Gastroesophageal sphincter (tissue), 4 donors: ENCODE data around the gene SNX32. TPM values are rescaled to one million over a fixed set of nuclear protein-coding genes. Genes with fewer than 3 reads are reported as not detected.

Experiments used
- ATAC-seq: fragments of 150-250 bp; one replicate; pipeline ENCODE4 v1.9.1; 2016; ENCODE audit warnings: mild to moderate bottlenecking, moderate library complexity
- H3K27ac ChIP-seq, 4 donors: fragments of 200-600 bp; sonication (generic) in 3 of 4; 1 replicate in 3 of 4; 2 replicates in 1 of 4; pipeline ENCODE4 v1.5.1; 2016 to 2019
- H3K27me3 ChIP-seq: fragments of 200-600 bp; sonication (generic); one replicate; pipeline ENCODE4 v1.5.1; 2019
- H3K36me3 ChIP-seq, 2 donors: fragments of 200-600 bp; sonication (generic); one replicate each; pipeline ENCODE4 v1.5.1; 2019; ENCODE audit warnings: control low read depth in 1 of 2
- H3K4me1 ChIP-seq, 3 donors: fragments of 200-600 bp; sonication (generic); 1 replicate in 2 of 3; 2 replicates in 1 of 3; pipeline ENCODE4 v1.5.1; 2016 to 2019; ENCODE audit warnings: control low read depth in 2 of 3
- H3K4me3 ChIP-seq, 2 donors: fragments of 200-600 bp; sonication (generic); one replicate each; pipeline ENCODE4 v1.5.1; 2019; ENCODE audit warnings: mild to moderate bottlenecking in 1 of 2, moderate library complexity in 1 of 2
- H3K9me3 ChIP-seq, 3 donors: fragments of 200-600 bp; sonication (generic); one replicate each; pipeline ENCODE4 v1.5.1; 2017 to 2019; ENCODE audit warnings: control low read depth in 2 of 3
- CTCF ChIP-seq, 4 experiments: fragments of 200-600 bp in 2 of 4; fragments of 450-650 bp in 2 of 4; sonication (generic) in 1 of 4; IDR thresholded peaks; one replicate each; pipeline ENCODE4 v1.5.1; 2017 to 2019; ENCODE audit warnings: antibody characterized with exemption in 4 of 4, mild to moderate bottlenecking in 2 of 4, moderate library complexity in 2 of 4
- EP300 ChIP-seq: sonication (generic); formaldehyde crosslinking; IDR thresholded peaks from one replicate; pipeline ENCODE4 v1.6.1; 2017; ENCODE audit warnings: antibody characterized with exemption, mild to moderate bottlenecking
- POLR2A ChIP-seq, 2 donors: fragments of 450-650 bp; IDR thresholded peaks; one replicate each; pipeline ENCODE4 v1.6.1; 2017; ENCODE audit warnings: antibody characterized with exemption in 2 of 2, mild to moderate bottlenecking in 2 of 2, moderate library complexity in 1 of 2
- POLR2AphosphoS5 ChIP-seq: sonication (generic); formaldehyde crosslinking; IDR thresholded peaks from one replicate; pipeline ENCODE4 v1.6.1; 2017; ENCODE audit warnings: antibody characterized with exemption
- WGBS, 2 donors: methylation state at CpG; one replicate each; pipeline ENCODE4 v1.1.5; 2018; ENCODE audit warnings: low coverage in 1 of 2; 5-methylcytosine and 5-hydroxymethylcytosine counted together
- total RNA-seq, 4 donors: library from RNA; depleted of rRNA; stranded (reverse); fragments of >200 nt; gene quantifications; one replicate each; pipeline ENCODE4 v1.1.0, GENCODE V29; 2016

Gene SNX32
- total RNA-seq, 4 donors from 2014 or later: 0.13 TPM; not detected in 3

GRCh38 chr11:65899356-65900124, 65.8 kb downstream of the SNX32 start:
- WGBS, 2 donors: 0% methylated on average over 3 of the region's 78 CpGs; no CpG with 5 or more reads in 1 of the 2 donors

DNA sequence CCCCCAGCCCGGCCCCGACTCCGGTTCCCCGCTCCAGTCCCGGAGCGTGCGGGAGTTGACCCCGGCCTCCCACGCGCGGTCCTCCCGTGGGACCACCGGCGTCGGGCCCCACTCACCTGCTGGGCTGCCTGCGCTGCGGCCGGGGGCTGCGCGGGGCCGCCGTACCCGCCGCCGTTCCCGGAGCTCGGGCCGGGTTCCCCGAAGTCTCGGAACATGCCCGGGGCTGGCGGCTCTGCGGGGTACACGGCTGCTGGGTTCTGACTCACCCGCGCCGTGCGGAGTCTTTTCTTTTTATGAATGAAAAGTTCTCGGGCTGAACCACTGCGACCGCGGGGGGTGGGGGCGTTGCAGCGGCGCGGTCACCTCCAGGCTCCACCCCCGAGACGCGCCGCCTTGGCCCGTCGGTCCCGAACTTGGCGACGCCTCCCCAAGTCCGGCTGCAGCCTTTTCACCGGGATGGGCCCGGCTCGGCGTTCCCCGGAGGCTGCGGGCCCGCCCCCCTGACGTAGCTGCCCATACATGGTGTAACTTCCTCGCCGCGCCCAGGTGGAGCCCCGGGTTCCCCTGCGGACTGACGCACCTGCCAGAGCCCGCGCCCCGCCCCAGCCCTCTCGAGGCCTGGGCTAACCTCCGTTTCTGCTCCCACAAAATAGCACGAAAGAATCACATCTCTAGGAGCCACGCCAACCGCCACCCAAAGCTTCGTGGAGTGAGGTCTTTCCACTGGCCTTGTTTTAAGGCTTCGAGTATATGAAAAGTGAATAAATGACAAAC, 66.5 kb downstream of the SNX32 start, which contains the start of gene FOSL1:
TSS of gene FOSL1 (minus strand) at position 264 of the 774 bp plus-strand sequence. CDS start at position 215, 49 bp downstream.
- H3K4me3 ChIP-seq: peak within 1 kb of the TSS; percentile 43 to 69
- H3K4me1 ChIP-seq: peaks cover 0 to 21% (median 7%) of the 10 kb centered on the region in 3 donors
- peak within 1 kb of the TSS in 3 of 4 donors; percentile 65 to 78 (median 70) for H3K27ac ChIP-seq
- peak; percentile 92 for ATAC-seq
- TF ChIP-seq POLR2A (IDR thresholded peaks at IDR 0.05) (peak; percentile 50 to 84), EP300 (no peak), CTCF (IDR thresholded peaks at IDR 0.05) (no peak), POLR2AphosphoS5 (peak; percentile 84)
- WGBS, 2 donors: 0 to 21% methylated on average over 1 to 6 of the region's 80 CpGs
- no peaks in the 10 kb centered on the region for H3K36me3 ChIP-seq
- no peaks in the 10 kb centered on the region for H3K9me3 ChIP-seq
- peaks cover 13% of the 10 kb centered on the region for H3K27me3 ChIP-seq

More at GRCh38 chr11:65899356-65900124, 65.8 kb downstream of the SNX32 start:
- Histone ChIP-seq H3K36me3 (no peaks in the 10 kb centered on the region), H3K27ac (peak overlapping the region in 3 of 4 donors; percentile 65 to 78 (median 70)), H3K4me1 (peaks cover 0 to 21% (median 7%) of the 10 kb centered on the region in 3 donors), H3K27me3 (peaks cover 13% of the 10 kb centered on the region), H3K4me3 (peak overlapping the region; percentile 43 to 69), H3K9me3 (no peaks in the 10 kb centered on the region)
- TF ChIP-seq EP300 (no peak), POLR2AphosphoS5 (peak; percentile 60), CTCF (IDR thresholded peaks at IDR 0.05) (no peak), POLR2A (IDR thresholded peaks at IDR 0.05) (no peak)
- ATAC-seq: peak; percentile 64

- peak overlapping the region in 3 of 4 donors; percentile 65 to 78 (median 70) for H3K27ac ChIP-seq
- whole genome bisulfite sequencing, 2 donors: 45 to 74% methylated on average over 2 to 9 of the region's 11 CpGs
Measured at GRCh38 chr11:65900899-65901180, 67.1 kb downstream of the SNX32 start.

GRCh38 chr11:65903068-65903481, 69.3 kb downstream of the SNX32 start:
- H3K4me3 ChIP-seq: no peak overlapping the region
- H3K27ac ChIP-seq: no peak overlapping the region
- peaks cover 13% of the 10 kb centered on the region for H3K27me3 ChIP-seq
- no peak for ATAC-seq
- no peak for TF ChIP-seq CTCF (IDR thresholded peaks at IDR 0.05)
- TF ChIP-seq POLR2AphosphoS5: no peak
- TF ChIP-seq POLR2A (IDR thresholded peaks at IDR 0.05): no peak
- no peak for TF ChIP-seq EP300
- no peaks in the 10 kb centered on the region for H3K36me3 ChIP-seq
- H3K4me1 ChIP-seq: peaks cover 0 to 21% (median 7%) of the 10 kb centered on the region in 3 donors
- WGBS, 2 donors: 50% methylated on average over 2 of the region's 5 CpGs; no CpG with 5 or more reads in 1 of the 2 donors
- no peaks in the 10 kb centered on the region for H3K9me3 ChIP-seq

More at GRCh38 chr11:65900899-65901180, 67.1 kb downstream of the SNX32 start:
- Histone ChIP-seq H3K27me3 (peaks cover 13% of the 10 kb centered on the region), H3K4me1 (peaks cover 0 to 21% (median 7%) of the 10 kb centered on the region in 3 donors), H3K4me3 (peak overlapping the region in 1 of 2 donors; percentile 69), H3K36me3 (no peaks in the 10 kb centered on the region), H3K9me3 (no peaks in the 10 kb centered on the region)
- no peak for ATAC-seq
- TF ChIP-seq CTCF (IDR thresholded peaks at IDR 0.05) (no peak), EP300 (no peak), POLR2A (IDR thresholded peaks at IDR 0.05) (no peak), POLR2AphosphoS5 (no peak)

Other genes starting within 250 kb of the SNX32 start
- 1 to 10 TPM in 1 of 4 donors, under 1 TPM in 2, not detected in 1; 0.40 to 1.5 (median 0.93) TPM for gene KCNK7, start 238.2 kb upstream of the SNX32 start, total RNA-seq
- gene MAP3K11, start 219.7 kb upstream of the SNX32 start, total RNA-seq: 10 to 100 TPM; 20.5 to 35.3 (median 28.0) TPM
- gene PCNX3, start 218.2 kb upstream of the SNX32 start, total RNA-seq: 10 to 100 TPM; 15.9 to 40.1 (median 19.3) TPM
- gene SIPA1, start 195.9 kb upstream of the SNX32 start, total RNA-seq: 10 to 100 TPM; 32.9 to 45.0 (median 38.3) TPM
- 10 to 100 TPM; 47.3 to 78.8 (median 63.9) TPM for gene RELA, start 171.0 kb upstream of the SNX32 start, total RNA-seq
- gene KAT5, start 121.7 kb upstream of the SNX32 start, total RNA-seq: 10 to 100 TPM; 49.7 to 84.9 (median 81.6) TPM
- 100 to 1,000 TPM in 2 of 4 donors, 10 to 100 TPM in 2; 69.0 to 196 (median 96.3) TPM for gene RNASEH2C, start 113.2 kb upstream of the SNX32 start, total RNA-seq
- gene AP5B1, start 53.0 kb upstream of the SNX32 start, total RNA-seq: 10 to 100 TPM; 11.2 to 23.4 (median 15.7) TPM
- gene OVOL1, start 46.9 kb upstream of the SNX32 start, total RNA-seq: under 1 TPM in 1 of 4 donors, not detected in 3; 0.62 TPM
- 100 to 1,000 TPM; 559 to 895 (median 639) TPM for gene CFL1, start 24.2 kb downstream of the SNX32 start, total RNA-seq
- gene MUS81, start 26.5 kb downstream of the SNX32 start, total RNA-seq: 10 to 100 TPM; 37.2 to 71.7 (median 60.8) TPM
- 10 to 100 TPM; 55.6 to 92.8 (median 81.2) TPM for gene EFEMP2, start 38.8 kb downstream of the SNX32 start, total RNA-seq
- gene CTSW, start 45.9 kb downstream of the SNX32 start, total RNA-seq: 1 to 10 TPM in 1 of 4 donors, under 1 TPM in 2, not detected in 1; 0.52 to 3.6 (median 0.94) TPM
- 10 to 100 TPM; 35.2 to 62.3 (median 54.6) TPM for gene FIBP, start 54.5 kb downstream of the SNX32 start, total RNA-seq
- 100 to 1,000 TPM in 1 of 4 donors, 10 to 100 TPM in 3; 68.7 to 111 (median 77.7) TPM for gene CCDC85B, start 56.7 kb downstream of the SNX32 start, total RNA-seq
- 10 to 100 TPM in 1 of 4 donors, 1 to 10 TPM in 3; 1.4 to 24.9 (median 4.1) TPM for gene FOSL1, start 66.4 kb downstream of the SNX32 start, total RNA-seq
- 10 to 100 TPM; 19.4 to 38.4 (median 33.3) TPM for gene C11orf68, start 85.1 kb downstream of the SNX32 start, total RNA-seq
- 100 to 1,000 TPM in 2 of 4 donors, 10 to 100 TPM in 2; 80.2 to 118 (median 98.8) TPM for gene DRAP1, start 85.5 kb downstream of the SNX32 start, total RNA-seq
- not detected for gene TSGA10IP, start 111.5 kb downstream of the SNX32 start, total RNA-seq
- 10 to 100 TPM; 32.3 to 96.1 (median 39.7) TPM for gene SART1, start 127.8 kb downstream of the SNX32 start, total RNA-seq
- 10 to 100 TPM; 29.3 to 35.0 (median 30.7) TPM for gene EIF1AD, start 168.2 kb downstream of the SNX32 start, total RNA-seq
- gene BANF1, start 168.5 kb downstream of the SNX32 start, total RNA-seq: 10 to 100 TPM; 35.9 to 61.2 (median 43.4) TPM
- gene CST6, start 178.0 kb downstream of the SNX32 start, total RNA-seq: 1 to 10 TPM in 1 of 4 donors, not detected in 3; 1.7 TPM
- gene CATSPER1, start 192.5 kb downstream of the SNX32 start, total RNA-seq: under 1 TPM in 1 of 4 donors, not detected in 3; 0.12 TPM
- gene GAL3ST3, start 215.2 kb downstream of the SNX32 start, total RNA-seq: 1 to 10 TPM; 1.2 to 7.8 (median 2.2) TPM
- 100 to 1,000 TPM; 113 to 179 (median 160) TPM for gene SF3B2, start 218.4 kb downstream of the SNX32 start, total RNA-seq
- gene PACS1, start 236.3 kb downstream of the SNX32 start, total RNA-seq: 10 to 100 TPM; 32.7 to 81.8 (median 38.2) TPM